HG02610 (cell line): ENCODE results near the gene MXD3.
"Not testable (repeated sequence)": the region's sequence is repeated elsewhere in the genome, so short reads cannot be mapped to it uniquely, and the experiment has no call there.

ENCODE experiments used
- ATAC-seq: cut with Tn5 transposase; IDR thresholded peaks from one replicate; pipeline ENCODE4 v1.9.1; 2021; ENCODE audit warnings: mild to moderate bottlenecking, moderate library complexity; ENCODE audit not compliant: unreplicated experiment

The MXD3 gene

DNA sequence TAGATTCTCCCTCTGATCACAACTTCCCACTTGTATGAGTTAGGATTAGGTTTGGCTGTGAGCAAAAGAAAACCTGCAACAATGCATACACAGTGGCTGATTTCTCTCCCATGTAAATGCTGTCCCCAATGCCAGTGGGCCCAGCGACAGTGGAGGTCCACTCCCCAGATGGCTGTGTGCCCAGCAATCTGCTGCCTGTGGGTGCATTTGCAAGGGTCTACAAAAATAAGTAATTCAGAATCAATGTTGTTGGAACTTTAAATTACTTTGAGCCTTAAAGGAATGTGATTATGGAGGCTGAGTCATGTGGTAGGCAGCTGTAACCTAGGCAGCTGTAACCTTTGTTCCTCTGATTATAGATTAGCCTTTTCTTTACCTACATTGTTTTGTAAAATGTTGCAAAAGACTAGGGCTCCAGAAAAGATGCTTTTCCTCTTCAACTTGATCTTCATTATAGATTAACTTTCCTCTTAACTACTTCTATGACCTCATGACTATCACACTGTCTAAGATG, 14.2 kb upstream of the MXD3 start:
- no peak for ATAC-seq

DNA sequence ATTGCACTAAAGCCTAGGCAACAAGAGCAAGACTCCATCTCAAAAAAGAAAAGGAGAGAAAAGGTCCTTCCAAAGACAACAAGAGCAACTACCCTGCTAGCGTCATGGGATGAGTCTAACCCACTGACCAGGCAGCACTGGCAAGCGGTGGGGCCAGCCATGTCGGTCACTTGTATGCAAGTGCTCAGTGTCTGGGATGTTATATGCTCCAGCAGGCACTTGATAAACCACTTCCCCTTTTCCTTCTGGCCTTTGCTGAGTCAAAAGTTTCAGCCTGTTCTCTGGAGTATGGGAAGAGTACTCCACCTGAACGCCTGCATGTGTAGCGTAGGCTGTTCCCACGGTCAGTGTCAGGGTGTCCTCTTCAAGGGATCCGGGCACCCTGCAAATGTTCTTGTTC, 9.2 kb upstream of the MXD3 start:
- peak; percentile 51 for ATAC-seq

DNA sequence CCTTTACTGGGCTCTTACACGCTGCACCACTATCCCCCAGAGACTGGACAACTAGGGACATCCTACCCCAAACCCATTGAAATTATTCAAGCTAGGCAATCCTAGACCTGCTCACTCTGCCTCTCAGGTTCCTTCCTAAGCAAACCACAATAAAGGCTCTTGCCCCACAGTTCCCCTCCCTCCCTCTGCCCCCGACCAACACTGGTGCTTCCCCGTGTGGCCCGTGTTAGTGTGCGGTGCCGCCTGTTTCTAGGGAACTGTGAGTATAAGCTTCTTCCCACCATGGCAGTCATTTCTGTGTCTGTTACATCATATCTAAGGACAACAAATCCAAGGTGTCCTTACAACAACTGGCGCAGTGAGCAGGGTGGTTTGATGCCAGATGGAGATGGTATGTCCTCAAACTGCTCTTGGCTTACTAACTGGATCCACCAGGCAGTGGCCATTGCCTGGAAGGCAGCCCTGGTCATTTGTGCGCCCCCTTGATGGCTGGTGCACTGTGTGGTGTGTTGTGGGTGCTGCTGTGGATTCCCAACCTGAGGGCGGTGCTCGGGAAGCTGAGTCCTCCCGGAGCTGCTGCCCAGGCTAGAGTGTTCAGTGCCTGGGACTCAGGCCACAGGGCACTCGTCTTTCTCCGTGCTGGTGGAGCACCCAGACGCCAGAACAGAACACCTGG, 8.4 kb upstream of the MXD3 start:
- ATAC-seq, result no peak

DNA sequence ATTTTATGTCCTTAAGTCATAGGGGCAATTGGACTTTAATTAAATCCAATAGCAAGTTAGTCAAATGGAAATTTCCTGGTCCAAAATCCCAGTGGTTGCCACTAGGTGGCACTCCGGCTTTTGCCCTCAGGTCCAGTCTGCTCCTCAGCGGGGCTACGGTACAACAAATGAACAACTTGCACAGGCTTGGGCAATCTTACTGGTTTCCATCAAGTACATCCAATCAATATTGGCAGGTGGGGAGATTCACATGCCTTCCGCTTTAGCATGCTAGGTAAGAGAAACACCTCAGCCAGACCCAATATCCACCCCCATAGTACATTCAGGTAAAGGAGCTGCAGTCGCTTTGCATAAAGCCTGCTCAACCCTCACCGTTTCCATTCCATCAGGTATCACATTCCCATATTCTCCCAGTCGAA, 6.3 kb upstream of the MXD3 start:
- no peak for ATAC-seq

DNA sequence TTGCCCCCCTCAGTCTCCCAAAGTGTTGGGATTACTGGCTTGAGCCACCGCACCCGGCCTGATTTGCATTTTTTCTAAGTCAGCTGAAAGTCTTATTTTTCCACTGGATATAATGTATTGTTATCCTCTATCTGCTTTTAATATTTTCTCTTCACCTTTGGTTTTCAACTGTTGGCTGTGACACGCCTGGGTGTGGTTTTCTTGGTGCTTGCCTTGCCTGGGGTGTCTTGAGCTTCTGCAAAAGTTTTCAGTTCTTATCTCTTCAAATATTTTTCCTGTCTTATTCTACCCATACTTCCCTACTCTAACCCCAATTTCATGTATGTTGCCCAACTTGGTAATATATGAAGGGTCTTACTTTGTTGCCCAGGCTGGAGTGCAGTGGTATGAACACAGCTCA, 4.3 kb upstream of the MXD3 start:
- ATAC-seq, result no peak

DNA sequence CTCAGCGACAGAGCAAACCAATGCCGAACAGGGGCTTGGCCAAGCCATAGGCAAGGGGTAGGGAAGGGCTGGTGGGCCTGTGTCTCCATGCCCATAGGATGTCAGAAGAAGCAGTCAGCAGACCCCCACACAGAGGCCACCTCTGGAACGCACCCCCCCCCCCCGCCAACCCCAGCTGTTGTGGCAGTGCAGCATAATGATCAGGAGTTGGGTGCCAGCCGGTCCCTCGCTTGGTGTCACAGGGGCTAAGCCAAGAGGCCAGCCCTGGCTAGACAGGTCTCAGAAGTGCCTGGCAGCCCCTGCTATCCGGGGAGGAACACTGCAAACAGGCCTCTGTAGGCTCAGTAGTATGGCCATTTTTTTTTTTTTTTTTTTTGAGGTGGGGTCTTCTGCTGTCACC, 3.7 kb upstream of the MXD3 start:
- ATAC-seq, result no peak

DNA sequence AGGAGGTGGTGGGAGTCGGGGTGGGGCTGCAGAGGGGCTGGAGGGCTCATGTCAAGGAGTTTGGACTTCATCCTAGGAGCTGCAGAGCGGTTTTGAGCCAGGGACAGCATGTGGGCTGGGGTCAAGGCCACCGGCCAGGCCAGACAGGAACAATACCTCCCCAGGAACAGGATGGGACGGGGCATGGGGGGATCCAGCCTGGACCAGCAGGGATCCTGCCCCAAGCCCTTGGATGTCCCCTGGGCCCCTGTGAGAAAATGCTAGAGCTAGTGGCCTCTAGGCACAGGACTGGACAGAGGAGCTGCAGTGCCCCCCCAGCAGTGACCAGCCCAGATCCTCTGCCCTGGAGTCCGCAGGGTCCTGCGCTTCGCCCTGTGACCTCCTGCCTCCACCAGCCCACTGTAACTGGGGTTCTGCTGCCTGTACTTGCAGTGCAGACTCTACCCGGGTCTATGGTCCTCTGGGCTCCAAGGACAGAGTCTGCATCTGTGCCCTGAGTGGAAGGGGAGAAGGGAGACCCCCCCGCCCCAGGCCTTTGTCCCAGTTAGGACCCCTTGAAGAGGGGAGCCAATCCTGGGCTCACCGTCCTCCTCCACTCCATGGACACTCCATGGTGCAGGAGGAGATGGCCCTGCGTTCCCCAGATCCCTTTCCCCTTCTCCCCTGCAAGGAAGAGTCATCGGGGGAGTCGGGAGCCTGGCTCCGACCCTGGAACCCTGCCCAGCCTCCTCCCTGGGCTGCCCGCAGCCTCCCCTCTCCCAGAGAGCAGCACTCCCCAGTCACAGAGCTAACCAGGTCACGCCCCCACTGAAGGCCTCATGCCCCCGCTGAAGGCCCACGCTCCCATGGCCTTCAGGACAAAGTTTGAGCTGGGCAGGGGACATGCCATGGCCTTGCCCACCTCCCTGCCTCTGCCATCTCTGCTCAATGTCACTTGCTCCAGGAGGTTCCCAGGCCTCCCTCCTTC, 3.0 kb upstream of the MXD3 start:
- no peak for ATAC-seq

DNA sequence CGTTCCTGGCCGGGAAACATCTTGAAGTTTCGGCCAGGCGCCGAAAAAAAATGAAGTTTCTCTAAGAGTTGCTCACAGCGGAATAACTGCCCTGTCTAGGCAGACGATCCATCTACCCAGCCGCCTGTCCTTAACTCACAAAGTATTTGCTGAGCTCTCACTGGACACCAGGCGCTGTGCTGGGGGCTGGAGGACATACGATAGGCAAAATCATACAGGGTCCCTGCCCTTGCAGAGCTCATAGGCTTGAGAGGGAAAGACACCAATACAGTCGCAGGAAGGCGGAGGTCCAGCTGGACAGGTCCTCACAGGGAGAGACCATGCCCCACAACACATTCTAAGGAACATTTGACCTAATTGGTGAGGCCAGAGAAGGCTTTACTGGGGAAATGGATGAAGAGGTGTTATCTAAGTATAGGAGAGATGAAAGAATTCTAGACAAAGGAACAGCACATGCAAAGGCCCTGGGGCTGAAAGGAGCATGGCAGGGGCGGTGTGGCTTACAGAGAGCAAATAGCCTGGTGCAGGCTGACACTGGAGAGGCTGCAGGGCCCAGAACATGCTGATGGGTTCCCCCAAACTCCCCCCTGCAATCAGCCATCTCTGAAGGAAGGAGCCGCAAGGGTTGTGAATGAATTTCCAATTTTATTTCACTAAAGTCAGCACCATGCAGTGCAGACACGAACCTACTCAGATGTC, 2.0 kb upstream of the MXD3 start:
- no peak for ATAC-seq

DNA sequence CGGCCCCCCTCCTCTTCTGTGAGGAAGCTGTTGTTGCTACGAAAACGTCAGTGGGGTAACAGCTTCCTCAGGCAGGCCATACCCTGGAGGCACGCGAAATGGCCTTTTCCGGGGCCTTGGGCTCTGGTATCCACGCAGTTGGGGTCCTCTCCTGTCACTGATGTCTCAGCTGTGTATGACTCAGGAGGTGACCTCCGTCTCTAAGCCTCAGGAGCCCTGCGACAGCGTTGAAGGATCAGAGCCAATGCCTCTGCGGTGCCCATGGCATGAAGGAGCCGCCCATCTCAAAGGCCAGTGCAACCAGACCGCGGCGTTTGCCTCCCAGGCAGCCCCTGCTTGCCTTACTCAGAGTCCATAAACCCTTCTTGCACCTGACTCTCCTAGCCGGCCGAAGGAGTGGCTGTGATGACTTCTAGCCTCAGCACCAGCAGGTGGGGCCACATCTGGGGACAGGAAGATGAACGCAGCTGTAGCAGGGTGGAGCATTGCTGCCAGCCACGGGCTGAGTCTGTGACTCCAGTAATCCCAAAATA, 1.0 kb upstream of the MXD3 start:
- no peak for ATAC-seq

DNA sequence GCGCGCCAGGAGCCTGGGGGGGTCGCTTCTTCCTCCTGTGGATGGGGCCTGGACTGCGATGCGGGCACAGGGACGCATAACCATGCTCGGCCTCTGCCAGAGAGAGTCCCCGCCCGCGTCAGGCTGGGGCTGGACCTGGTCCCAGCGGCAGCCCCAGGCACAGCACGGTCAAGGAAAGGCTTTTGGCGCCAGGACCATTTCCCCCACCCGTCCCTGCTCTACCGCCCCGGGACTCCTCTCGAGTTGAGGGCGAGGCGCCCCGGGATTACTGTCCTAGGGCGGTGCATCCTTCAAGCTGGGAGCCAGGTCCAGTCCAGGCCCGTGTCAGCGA, 341 bp downstream of the MXD3 start:
- ATAC-seq, result no peak

DNA sequence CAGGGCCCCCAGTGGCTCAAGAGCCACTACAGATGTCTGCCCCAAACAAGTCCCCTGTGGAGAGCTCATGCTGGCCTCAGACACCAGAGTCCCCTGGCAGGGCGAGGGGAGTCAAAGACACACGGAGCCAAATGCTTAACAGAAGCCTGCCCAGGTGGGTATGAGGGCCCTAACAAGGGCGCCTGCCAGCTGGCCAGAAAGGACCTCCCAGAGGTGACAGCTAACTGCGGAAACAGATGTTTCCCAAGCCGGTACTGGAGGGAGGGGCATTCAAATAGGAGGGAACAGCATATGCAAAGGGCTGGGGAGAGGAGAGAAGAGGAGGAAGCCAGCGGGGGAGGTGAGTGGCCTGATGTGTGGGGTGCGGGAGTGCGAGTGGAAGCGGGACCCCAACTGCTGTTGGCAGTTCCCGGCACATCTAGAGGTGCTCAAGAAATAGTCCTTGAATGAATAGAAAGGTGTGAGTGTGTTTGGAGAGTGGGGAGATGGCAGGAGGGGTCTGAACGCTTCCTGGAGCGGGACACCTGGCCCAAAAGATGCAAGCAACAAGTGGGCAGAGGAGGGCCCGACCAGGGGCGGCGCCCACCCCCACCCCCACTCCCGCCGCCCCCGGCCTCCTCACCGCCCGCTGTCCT, 824 bp downstream of the MXD3 start:
- ATAC-seq, result peak; percentile 30

DNA sequence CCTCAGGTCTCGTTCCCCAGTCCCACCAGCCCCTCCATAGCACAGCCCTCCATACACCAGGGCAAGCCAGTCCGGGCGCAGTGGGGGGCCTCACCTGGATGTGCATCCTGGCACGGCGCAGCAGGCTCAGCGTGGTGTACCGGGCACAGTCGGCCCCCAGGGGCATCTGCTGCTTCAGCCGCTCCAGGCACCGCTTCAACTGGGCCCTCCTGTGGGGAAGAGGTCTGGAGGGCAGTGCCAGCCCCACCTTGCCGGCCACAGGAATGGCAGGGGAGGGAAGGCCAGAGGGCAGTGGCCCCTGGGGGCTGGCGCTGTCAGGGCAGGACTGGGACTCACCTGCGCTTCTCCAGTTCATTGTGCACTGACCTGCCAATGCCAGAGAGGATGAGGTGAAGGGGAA, 1.4 kb downstream of the MXD3 start:
- ATAC-seq, result no peak

DNA sequence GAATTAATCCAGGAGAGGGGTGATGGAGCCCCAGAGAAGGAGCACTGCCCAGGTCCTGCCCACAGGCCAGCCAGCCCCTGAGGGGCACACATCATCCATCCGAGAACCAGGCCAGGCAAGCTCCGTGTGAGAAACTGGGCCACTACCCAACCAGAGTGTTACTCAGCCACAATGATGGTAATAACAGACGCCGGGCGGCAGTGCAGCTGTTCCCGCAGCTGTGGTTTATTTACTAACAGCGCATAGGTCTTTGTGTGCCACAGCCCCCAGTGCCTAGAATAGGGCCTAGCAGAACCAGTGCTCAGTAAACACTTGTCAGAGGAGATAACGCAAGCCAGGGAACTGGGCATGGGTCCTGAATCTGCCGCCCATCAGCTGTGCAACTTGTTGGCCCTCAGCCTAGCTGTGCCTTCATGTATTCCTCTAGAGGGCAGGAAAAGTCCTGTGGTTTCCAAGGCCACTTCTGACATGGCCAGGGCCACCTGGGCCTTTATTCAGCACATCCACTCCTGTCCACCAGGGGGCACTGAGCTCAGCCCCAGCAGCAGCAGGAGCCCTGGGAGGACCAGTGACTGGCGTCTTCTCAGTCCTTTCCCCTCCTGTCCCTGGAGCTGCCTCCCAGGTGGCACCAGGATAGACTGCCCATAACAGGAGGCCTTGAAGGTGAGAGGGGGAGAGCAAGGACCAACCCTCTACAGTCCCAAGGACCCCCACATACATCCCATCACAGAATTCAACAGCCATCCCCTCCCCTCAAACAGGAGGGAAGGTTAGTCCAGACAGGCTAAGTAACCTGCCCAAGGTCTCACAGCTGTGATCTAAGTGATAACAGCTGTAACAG, 2.1 kb downstream of the MXD3 start:
- ATAC-seq, result no peak

DNA sequence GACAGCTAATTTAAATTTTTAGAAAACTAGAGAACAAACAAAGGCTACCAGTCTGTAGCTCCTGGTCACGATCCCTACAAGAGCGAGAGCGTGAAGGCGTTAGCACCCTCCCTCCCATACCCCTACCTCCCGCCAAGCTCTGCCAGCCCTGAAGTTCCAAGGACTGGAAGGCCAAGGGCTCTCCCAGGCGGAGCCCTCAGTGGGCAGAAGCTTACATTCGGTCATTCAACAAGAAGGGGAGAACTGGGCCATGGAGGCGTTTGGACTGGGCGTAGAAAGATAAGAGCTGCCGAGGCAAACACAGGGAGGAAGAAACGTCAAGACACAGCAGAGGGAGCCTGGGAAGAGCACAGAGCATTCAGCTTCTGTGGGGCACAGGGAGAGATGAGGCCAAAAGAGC, 3.0 kb downstream of the MXD3 start:
- no peak for ATAC-seq

DNA sequence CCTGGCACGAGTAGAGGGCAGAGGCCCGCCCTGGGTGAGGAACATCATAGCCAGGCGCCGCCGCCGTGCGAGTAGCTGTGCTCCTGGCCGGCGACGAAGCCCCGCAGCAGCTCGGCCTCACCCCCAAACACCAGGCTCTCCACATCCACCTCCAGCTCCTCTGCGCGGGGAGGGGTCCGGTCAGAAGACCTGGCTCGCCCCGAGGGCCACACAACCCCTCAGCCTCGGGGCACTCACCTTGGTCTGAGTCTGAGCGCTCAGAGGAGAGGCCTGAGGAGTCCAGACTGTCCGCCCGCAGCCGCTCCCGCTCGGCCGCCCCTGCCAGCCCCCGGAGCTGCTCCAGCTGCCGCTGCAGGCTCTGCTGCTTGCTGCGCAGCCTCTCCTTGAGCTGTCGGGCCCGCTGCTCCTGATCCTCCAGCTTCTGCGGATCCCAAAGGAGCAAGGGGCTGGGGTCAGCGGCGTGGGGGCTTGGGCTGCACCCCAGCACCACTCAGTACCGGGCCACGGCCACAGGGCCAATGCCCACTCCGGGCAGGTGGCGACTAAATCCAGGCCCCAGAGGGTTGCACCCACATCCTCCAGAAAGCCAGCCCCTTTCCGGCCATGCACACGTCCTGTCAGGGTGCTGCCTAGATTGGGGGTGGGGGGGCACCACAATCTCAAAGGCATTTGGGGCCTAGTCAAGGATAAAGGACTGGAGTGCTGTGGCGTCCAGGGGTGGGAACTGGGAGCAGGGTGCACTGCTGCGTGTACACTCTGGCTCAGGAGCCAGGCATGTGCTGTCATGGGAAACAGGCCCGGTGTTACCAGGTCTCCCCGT, 3.9 kb downstream of the MXD3 start:
- ATAC-seq, result no peak

DNA sequence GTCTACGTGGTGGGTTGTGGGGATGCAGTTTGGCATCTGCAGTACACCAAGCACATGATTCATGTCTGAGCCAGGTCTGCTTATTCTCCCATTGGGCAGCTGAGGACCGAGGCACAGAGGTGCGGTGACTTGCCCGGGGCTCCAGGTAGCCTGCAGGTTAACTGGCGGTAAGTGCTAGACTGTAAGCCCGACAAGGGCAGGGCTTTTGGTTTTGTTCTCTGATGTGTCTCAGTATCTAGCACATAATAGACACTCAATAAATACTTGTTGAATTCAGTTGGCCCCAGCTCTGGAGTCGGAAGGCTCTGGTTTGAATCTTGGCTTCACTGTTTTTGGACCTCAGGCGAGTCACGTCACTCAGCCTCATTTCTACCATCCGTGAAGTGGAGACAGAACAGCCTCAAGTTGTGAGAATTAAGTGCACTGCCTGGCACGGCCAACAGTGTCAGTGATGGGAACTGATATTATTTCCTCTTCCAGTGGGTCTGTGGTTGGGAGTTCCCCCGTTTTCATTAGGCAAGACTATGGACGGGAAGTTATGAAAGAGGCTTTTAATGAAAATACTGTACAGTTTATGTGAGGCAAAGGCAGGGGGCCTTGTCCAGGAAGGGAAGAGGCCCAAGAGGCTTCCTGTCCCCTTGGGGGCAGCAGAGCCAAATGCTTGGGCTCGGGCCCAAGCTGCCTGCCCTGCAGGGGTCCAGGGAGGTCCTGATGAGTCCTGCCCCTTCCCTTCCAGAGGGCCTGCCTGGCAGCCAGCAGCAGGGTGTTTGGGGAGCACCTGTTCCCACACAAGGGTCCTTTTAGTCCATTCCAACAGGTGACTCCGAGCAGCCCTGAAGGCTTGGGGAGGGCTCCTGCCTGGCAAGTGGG, 4.8 kb downstream of the MXD3 start:
- ATAC-seq, result no peak

DNA sequence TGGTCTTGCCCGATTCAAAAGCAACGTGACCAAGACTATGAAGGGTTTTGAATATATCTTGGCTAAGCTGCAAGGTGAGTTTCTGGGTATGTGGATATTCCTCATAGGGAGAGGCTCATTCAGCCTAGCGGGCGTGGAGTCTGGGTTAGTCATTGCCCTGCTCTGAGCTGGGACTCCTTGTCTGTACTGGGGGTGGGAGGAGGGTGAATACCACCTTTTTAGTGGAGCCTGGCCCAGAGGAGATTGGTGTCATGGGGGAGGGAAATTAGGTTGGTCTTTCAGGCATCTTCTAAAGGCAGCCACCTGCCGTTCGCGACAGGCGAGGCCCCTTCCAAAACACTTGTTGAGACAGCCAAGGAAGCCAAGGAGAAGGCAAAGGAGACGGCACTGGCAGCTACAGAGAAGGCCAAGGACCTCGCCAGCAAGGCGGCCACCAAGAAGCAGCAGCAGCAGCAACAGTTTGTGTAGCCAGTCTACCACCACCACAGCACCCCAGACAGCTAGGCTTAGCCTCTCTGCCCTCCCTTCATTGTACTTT, 5.5 kb downstream of the MXD3 start:
- not testable (repeated sequence) for ATAC-seq
